NCI-H146 treated with DMSO at 0.1 percent for 48 hours (cell line): Measurements from ENCODE around the gene ADM2.
"Not testable (repeated sequence)": the region's sequence is repeated elsewhere in the genome, so short reads cannot be mapped to it uniquely, and the experiment has no call there.

Source experiments
- DNase-seq: peaks from one replicate; lab custom pipeline; 2025; ENCODE audit not compliant: unreplicated experiment; lab: John Stamatoyannopoulos, UW

ADM2 gene

GRCh38 chr22:50533856-50534711, 52.7 kb downstream of the ADM2 start:
- not testable (repeated sequence) for DNase-seq

DNA sequence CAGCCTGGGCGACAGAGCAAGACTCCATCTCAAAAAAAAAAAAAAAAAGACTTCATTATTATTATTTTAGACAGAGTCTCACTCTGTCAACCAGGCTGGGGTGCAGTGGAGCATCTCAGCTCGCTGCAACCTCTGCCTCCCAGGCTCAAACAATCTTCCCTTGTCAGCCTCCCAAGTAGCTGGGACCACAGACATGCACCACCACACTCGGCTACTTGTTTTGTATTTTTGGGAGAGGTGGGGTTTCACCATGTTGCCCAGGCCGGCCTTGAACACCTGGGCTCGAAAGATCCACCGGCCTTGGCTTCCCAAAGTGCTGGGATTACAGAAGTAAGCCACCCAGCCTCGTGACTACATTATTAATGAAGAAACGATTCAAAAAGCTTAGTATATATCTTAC, 53.8 kb downstream of the ADM2 start:
- no peak for DNase-seq
